ENCODE results near the gene MAFG.

MAFG gene

GRCh38 chr17:81885869-81886548, 41.5 kb downstream of the MAFG start:
- Histone ChIP-seq H3K36me3 (peaks cover 95% of the 10 kb centered on the region), H4K20me1 (peaks cover 75% of the 10 kb centered on the region), H3K4me2 (no peak overlapping the region), H3K4me3 (no peak overlapping the region), H3K4me1 (peaks cover 14% of the 10 kb centered on the region), H3K27ac (no peak overlapping the region), H3K27me3 (no peaks in the 10 kb centered on the region), H3K9ac (0 out of 2 replicates have a peak overlapping the region, but pooled peaks have one; percentile 21), H3K9me3 (no peaks in the 10 kb centered on the region)
- no peak for TF ChIP-seq Cebpa-rat (IDR thresholded peaks at IDR 0.05)

GRCh38 chr17:81885454-81885853, 42.1 kb downstream of the MAFG start:
- no peak for TF ChIP-seq Cebpa-rat (IDR thresholded peaks at IDR 0.05)
- Histone ChIP-seq H3K36me3 (peaks cover 100% of the 10 kb centered on the region), H3K27ac (no peak overlapping the region)

GRCh38 chr17:81884968-81885367, 42.6 kb downstream of the MAFG start:
- Histone ChIP-seq H3K9ac (0 out of 2 replicates have a peak overlapping the region, but pooled peaks have one; percentile 15), H3K4me3 (no peak overlapping the region), H3K36me3 (peaks cover 100% of the 10 kb centered on the region), H4K20me1 (peaks cover 66% of the 10 kb centered on the region), H3K27me3 (no peaks in the 10 kb centered on the region), H3K4me1 (peaks cover 8% of the 10 kb centered on the region), H3K9me3 (no peaks in the 10 kb centered on the region), H3K27ac (no peak overlapping the region), H3K4me2 (no peak overlapping the region)
- TF ChIP-seq Cebpa-rat (IDR thresholded peaks at IDR 0.05) = no peak

More at GRCh38 chr17:81885454-81885853, 42.1 kb downstream of the MAFG start:
- no peaks in the 10 kb centered on the region for H3K9me3 ChIP-seq
- peaks cover 71% of the 10 kb centered on the region for H4K20me1 ChIP-seq
- H3K4me1 ChIP-seq = peaks cover 13% of the 10 kb centered on the region
- no peaks in the 10 kb centered on the region for H3K27me3 ChIP-seq
- H3K9ac ChIP-seq = 0 out of 2 replicates have a peak overlapping the region, but pooled peaks have one; percentile 15
- H3K4me2 ChIP-seq = no peak overlapping the region
- no peak overlapping the region for H3K4me3 ChIP-seq

- H3K9me3 ChIP-seq = no peaks in the 10 kb centered on the region
- H3K4me3 ChIP-seq = no peak overlapping the region
- H3K27ac ChIP-seq = no peak overlapping the region
- peaks cover 61% of the 10 kb centered on the region for H4K20me1 ChIP-seq
- no peak for TF ChIP-seq Cebpa-rat (IDR thresholded peaks at IDR 0.05)
- H3K4me1 ChIP-seq = peaks cover 3% of the 10 kb centered on the region
- H3K36me3 ChIP-seq = peaks cover 100% of the 10 kb centered on the region
- no peaks in the 10 kb centered on the region for H3K27me3 ChIP-seq
- H3K9ac ChIP-seq = 0 out of 2 replicates have a peak overlapping the region, but pooled peaks have one; percentile 15
- H3K4me2 ChIP-seq = no peak overlapping the region
Measured at GRCh38 chr17:81884520-81884919, 43.0 kb downstream of the MAFG start.

GRCh38 chr17:81879121-81879520, 48.4 kb downstream of the MAFG start:
- H3K27me3 ChIP-seq = no peaks in the 10 kb centered on the region
- peaks cover 7% of the 10 kb centered on the region for H4K20me1 ChIP-seq
- H3K4me1 ChIP-seq = no peaks in the 10 kb centered on the region
- TF ChIP-seq Cebpa-rat (IDR thresholded peaks at IDR 0.05) = no peak
- H3K4me3 ChIP-seq = no peak overlapping the region
- H3K36me3 ChIP-seq = peaks cover 78% of the 10 kb centered on the region
- no peak overlapping the region for H3K4me2 ChIP-seq
- no peaks in the 10 kb centered on the region for H3K9me3 ChIP-seq
- H3K9ac ChIP-seq = no peak overlapping the region; the same call in 1 of the 2 replicates
- no peak overlapping the region for H3K27ac ChIP-seq

- Histone ChIP-seq H3K27ac (no peak overlapping the region), H3K36me3 (peaks cover 70% of the 10 kb centered on the region), H3K4me3 (no peak overlapping the region), H3K4me2 (no peak overlapping the region), H3K9me3 (no peaks in the 10 kb centered on the region), H3K4me1 (peaks cover 7% of the 10 kb centered on the region), H3K9ac (no peak overlapping the region), H3K27me3 (no peaks in the 10 kb centered on the region), H4K20me1 (no peaks in the 10 kb centered on the region)
- TF ChIP-seq Cebpa-rat (IDR thresholded peaks at IDR 0.05) = no peak
Measured at GRCh38 chr17:81878294-81878693, 49.2 kb downstream of the MAFG start.

GRCh38 chr17:81877569-81877968, 50.0 kb downstream of the MAFG start:
- H3K36me3 ChIP-seq = peaks cover 63% of the 10 kb centered on the region
- H3K4me3 ChIP-seq = no peak overlapping the region
- H3K4me2 ChIP-seq = no peak overlapping the region
- no peaks in the 10 kb centered on the region for H3K27me3 ChIP-seq
- no peak overlapping the region for H3K9ac ChIP-seq
- H3K27ac ChIP-seq = no peak overlapping the region
- no peaks in the 10 kb centered on the region for H3K9me3 ChIP-seq
- H4K20me1 ChIP-seq = no peaks in the 10 kb centered on the region
- no peak for TF ChIP-seq Cebpa-rat (IDR thresholded peaks at IDR 0.05)
- H3K4me1 ChIP-seq = peaks cover 14% of the 10 kb centered on the region

GRCh38 chr17:81871387-81872230, 55.9 kb downstream of the MAFG start:
- Histone ChIP-seq H3K9me3 (no peaks in the 10 kb centered on the region), H3K4me2 (peak overlapping the region; percentile 88), H3K4me3 (peak overlapping the region; percentile 94), H3K9ac (peak overlapping the region; percentile 99), H3K36me3 (peaks cover 34% of the 10 kb centered on the region), H3K4me1 (peaks cover 51% of the 10 kb centered on the region), H3K27ac (peak overlapping the region; percentile 100), H4K20me1 (peaks cover 42% of the 10 kb centered on the region), H3K27me3 (no peaks in the 10 kb centered on the region)
- TF ChIP-seq Cebpa-rat (IDR thresholded peaks at IDR 0.05) = no peak

GRCh38 chr17:81870981-81871386, 56.6 kb downstream of the MAFG start, which contains the start of gene ARHGDIA:
Gene ARHGDIA (minus strand): TSS chr17:81871337. CDS start chr17:81869930, 1,407 bp downstream.
- Histone ChIP-seq H3K27me3 (no peaks in the 10 kb centered on the region), H4K20me1 (peaks cover 49% of the 10 kb centered on the region), H3K4me2 (peak within 1 kb of the TSS; percentile 89), H3K4me1 (peaks cover 58% of the 10 kb centered on the region), H3K36me3 (peaks cover 37% of the 10 kb centered on the region), H3K9me3 (no peaks in the 10 kb centered on the region), H3K27ac (peak within 1 kb of the TSS; percentile 100), H3K9ac (peak within 1 kb of the TSS; percentile 99), H3K4me3 (peak within 1 kb of the TSS; percentile 94)
- no peak for TF ChIP-seq Cebpa-rat (IDR thresholded peaks at IDR 0.05)
